ENCODE data around the gene NECAB2. TPM values are rescaled to one million over a fixed set of nuclear protein-coding genes. Genes with fewer than 3 reads are reported as not detected.

The NECAB2 gene
- total RNA-seq, 2 experiments from 2014 or later: not detected

DNA sequence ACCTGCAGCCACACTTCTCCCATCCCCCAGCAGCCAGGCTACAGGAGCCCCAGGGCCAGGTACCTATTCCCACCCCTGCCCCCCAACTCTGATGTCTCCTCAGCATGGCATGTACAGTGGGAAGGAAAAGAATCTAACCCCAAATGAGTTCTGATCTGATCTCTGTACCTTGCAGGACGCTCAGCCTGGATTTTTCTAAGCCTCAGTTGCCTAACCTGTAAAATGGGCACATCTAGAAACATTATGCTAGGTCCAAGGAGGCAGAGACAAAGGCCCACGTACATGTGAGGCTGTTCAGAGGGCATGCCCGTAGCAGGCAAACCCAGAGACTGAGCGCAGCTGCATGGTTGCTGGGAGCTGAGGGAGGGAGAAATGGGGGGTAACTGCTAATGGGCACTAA, 39.5 kb downstream of the NECAB2 start:
- CTCF ChIA-PET: no interaction called here
- H3K4me1 Mint-ChIP-seq: no peaks in the 10 kb centered on the region
- no peaks in the 10 kb centered on the region for H3K36me3 Mint-ChIP-seq
- H3K27ac Mint-ChIP-seq: no peak overlapping the region
- H3K4me3 Mint-ChIP-seq: no peak overlapping the region
- H3K9me3 Mint-ChIP-seq (ENCODE audit: low read depth): no peaks in the 10 kb centered on the region
- H3K27me3 Mint-ChIP-seq: no peaks in the 10 kb centered on the region
- ATAC-seq (no peak), DNase-seq (no peak)

- H3K9me3 Mint-ChIP-seq (ENCODE audit: low read depth): no peaks in the 10 kb centered on the region
- CTCF ChIA-PET: no interaction called here
- no peaks in the 10 kb centered on the region for H3K4me1 Mint-ChIP-seq
- no peaks in the 10 kb centered on the region for H3K27me3 Mint-ChIP-seq
- no peaks in the 10 kb centered on the region for H3K36me3 Mint-ChIP-seq
- no peak overlapping the region for H3K4me3 Mint-ChIP-seq
- no peak overlapping the region for H3K27ac Mint-ChIP-seq
- DNase-seq: no peak
- ATAC-seq: no peak
Measured at GRCh38 chr16:84007965-84008364, 39.9 kb downstream of the NECAB2 start.

- H3K4me1 Mint-ChIP-seq: peaks cover 3% of the 10 kb centered on the region
- ATAC-seq: no peak
- CTCF ChIA-PET: no interaction called here
- no peak overlapping the region for H3K27ac Mint-ChIP-seq
- no peaks in the 10 kb centered on the region for H3K36me3 Mint-ChIP-seq
- H3K4me3 Mint-ChIP-seq: no peak overlapping the region
- H3K9me3 Mint-ChIP-seq (ENCODE audit: low read depth): no peaks in the 10 kb centered on the region
- DNase-seq: no peak
- no peaks in the 10 kb centered on the region for H3K27me3 Mint-ChIP-seq
Measured at GRCh38 chr16:84009282-84009681, 41.2 kb downstream of the NECAB2 start.

GRCh38 chr16:84013787-84014569, 45.9 kb downstream of the NECAB2 start:
- CTCF ChIA-PET: interaction anchor here (0.6 to 2.0 kb wide), 4 partner anchors 52 to 102 kb away, joined by 3 to 7 read pairs (median 4); no protein-coding TSS in a partner anchor
- Mint-ChIP-seq H3K9me3 (ENCODE audit: low read depth) (no peaks in the 10 kb centered on the region), H3K27ac (no peak overlapping the region), H3K4me1 (peaks cover 8% of the 10 kb centered on the region), H3K4me3 (no peak overlapping the region), H3K36me3 (no peaks in the 10 kb centered on the region), H3K27me3 (no peaks in the 10 kb centered on the region)
- ATAC-seq (peak; percentile 85), DNase-seq (peak; percentile 77)

GRCh38 chr16:84014570-84015327, 46.7 kb downstream of the NECAB2 start:
- no peak overlapping the region for H3K27ac Mint-ChIP-seq
- no peaks in the 10 kb centered on the region for H3K9me3 Mint-ChIP-seq (ENCODE audit: low read depth)
- ATAC-seq: no peak
- no peak overlapping the region for H3K4me3 Mint-ChIP-seq
- no peaks in the 10 kb centered on the region for H3K27me3 Mint-ChIP-seq
- CTCF ChIA-PET: interaction anchor here (0.9 to 2.0 kb wide), 4 partner anchors 51 to 88 kb away, joined by 3 to 7 read pairs (median 4); no protein-coding TSS in a partner anchor
- H3K36me3 Mint-ChIP-seq: no peaks in the 10 kb centered on the region
- no peak for DNase-seq
- peaks cover 8% of the 10 kb centered on the region for H3K4me1 Mint-ChIP-seq

DNA sequence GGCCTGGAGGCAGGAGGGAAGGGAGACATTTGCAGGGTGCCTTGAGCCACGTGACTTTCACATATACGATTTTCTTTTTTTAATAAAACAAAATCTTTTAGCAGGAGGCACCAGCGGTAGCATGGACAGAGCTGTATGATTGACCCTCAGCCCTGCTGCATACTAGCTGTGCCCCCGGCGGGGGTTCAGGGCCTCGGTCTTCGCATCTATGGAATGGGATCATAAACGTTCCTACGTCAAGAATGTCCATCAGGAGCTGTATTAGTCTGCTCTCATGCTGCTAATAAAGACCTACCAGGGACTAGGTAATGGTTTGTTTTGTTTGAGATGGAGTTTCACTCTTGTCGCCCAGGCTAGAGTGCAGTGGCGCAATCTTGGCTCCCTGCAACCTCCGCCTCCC, 47.4 kb downstream of the NECAB2 start:
- DNase-seq: no peak
- Mint-ChIP-seq H3K4me3 (no peak overlapping the region), H3K9me3 (ENCODE audit: low read depth) (no peaks in the 10 kb centered on the region), H3K27ac (no peak overlapping the region), H3K27me3 (no peaks in the 10 kb centered on the region), H3K4me1 (peaks cover 8% of the 10 kb centered on the region), H3K36me3 (no peaks in the 10 kb centered on the region)
- CTCF ChIA-PET: interaction anchor here (1.4 to 2.0 kb wide), 2 partner anchors 50 to 61 kb away, joined by 3 to 7 read pairs; no protein-coding TSS in a partner anchor
- ATAC-seq: no peak

GRCh38 chr16:84016477-84016876, 48.4 kb downstream of the NECAB2 start:
- no peak for DNase-seq
- H3K36me3 Mint-ChIP-seq: peaks cover 1% of the 10 kb centered on the region
- H3K27ac Mint-ChIP-seq: no peak overlapping the region
- no peaks in the 10 kb centered on the region for H3K27me3 Mint-ChIP-seq
- no peak overlapping the region for H3K4me3 Mint-ChIP-seq
- CTCF ChIA-PET: no interaction called here
- H3K9me3 Mint-ChIP-seq (ENCODE audit: low read depth): peaks cover 5% of the 10 kb centered on the region
- no peak for ATAC-seq
- peaks cover 8% of the 10 kb centered on the region for H3K4me1 Mint-ChIP-seq

GRCh38 chr16:84018710-84019109, 50.7 kb downstream of the NECAB2 start:
- Mint-ChIP-seq H3K27ac (no peak overlapping the region), H3K4me1 (peaks cover 8% of the 10 kb centered on the region), H3K4me3 (no peak overlapping the region), H3K27me3 (peaks cover 2% of the 10 kb centered on the region), H3K9me3 (ENCODE audit: low read depth) (peaks cover 7% of the 10 kb centered on the region), H3K36me3 (peaks cover 2% of the 10 kb centered on the region)
- DNase-seq (no peak), ATAC-seq (no peak)
- CTCF ChIA-PET: no interaction called here

- Mint-ChIP-seq H3K36me3 (peaks cover 2% of the 10 kb centered on the region), H3K27ac (no peak overlapping the region), H3K27me3 (peaks cover 2% of the 10 kb centered on the region), H3K9me3 (ENCODE audit: low read depth) (peaks cover 7% of the 10 kb centered on the region), H3K4me1 (no peaks in the 10 kb centered on the region), H3K4me3 (no peak overlapping the region)
- DNase-seq (no peak), ATAC-seq (no peak)
- CTCF ChIA-PET: no interaction called here
Measured at GRCh38 chr16:84020353-84020752, 52.3 kb downstream of the NECAB2 start.

- ATAC-seq: no peak
- H3K9me3 Mint-ChIP-seq (ENCODE audit: low read depth): peaks cover 7% of the 10 kb centered on the region
- CTCF ChIA-PET: interaction anchor here (1.5 kb wide), 1 partner anchor 65 kb away, joined by 3 read pairs; no protein-coding TSS in a partner anchor
- H3K4me3 Mint-ChIP-seq: no peak overlapping the region
- no peak overlapping the region for H3K27ac Mint-ChIP-seq
- peaks cover 2% of the 10 kb centered on the region for H3K27me3 Mint-ChIP-seq
- H3K36me3 Mint-ChIP-seq: peaks cover 2% of the 10 kb centered on the region
- DNase-seq: no peak
- H3K4me1 Mint-ChIP-seq: no peaks in the 10 kb centered on the region
Measured at GRCh38 chr16:84021488-84021887, 53.4 kb downstream of the NECAB2 start.

DNA sequence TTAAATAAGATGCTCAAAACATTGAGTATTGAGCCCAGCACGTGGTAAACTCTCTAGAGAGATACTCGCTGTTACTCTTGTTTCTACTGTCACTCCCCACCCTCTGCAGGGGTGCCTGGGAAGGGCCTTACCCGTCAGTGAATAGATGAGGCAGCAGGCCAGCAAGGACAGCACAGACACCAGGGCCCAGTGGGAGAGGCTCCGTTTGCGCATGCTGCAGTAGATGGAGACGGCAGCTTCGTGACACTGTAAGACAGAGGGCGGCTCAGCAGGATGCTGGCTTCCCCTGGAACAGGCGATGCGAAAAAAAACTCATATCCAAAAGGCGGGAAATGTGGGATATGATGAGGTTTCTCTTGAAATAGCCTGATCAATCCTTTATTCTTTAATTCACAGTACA, 54.6 kb downstream of the NECAB2 start:
- Mint-ChIP-seq H3K27me3 (peaks cover 3% of the 10 kb centered on the region), H3K4me3 (no peak overlapping the region), H3K36me3 (peaks cover 2% of the 10 kb centered on the region), H3K27ac (no peak overlapping the region), H3K4me1 (no peaks in the 10 kb centered on the region), H3K9me3 (ENCODE audit: low read depth) (peaks cover 7% of the 10 kb centered on the region)
- DNase-seq: no peak
- ATAC-seq: no peak
- CTCF ChIA-PET: no interaction called here

DNA sequence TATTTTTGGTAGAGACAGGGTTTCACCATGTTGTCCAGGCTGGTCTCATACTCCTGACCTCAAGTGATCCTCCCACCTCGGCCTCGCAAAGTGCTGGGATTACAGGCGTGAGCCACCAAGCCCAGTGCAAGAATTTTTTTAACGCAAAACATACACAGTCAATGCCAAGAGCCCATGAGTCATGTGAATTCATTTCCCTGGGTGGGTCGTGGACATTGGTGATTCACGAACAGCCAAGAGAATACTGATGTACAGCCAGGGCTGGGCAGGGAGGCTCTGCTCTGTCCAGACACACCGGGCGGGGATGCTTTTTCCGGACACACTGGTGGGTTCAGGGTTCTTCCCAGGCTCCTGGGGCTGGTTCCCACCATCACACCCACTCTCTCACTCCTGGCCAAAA, 56.8 kb downstream of the NECAB2 start:
- CTCF ChIA-PET: no interaction called here

GRCh38 chr16:84026606-84027005, 58.6 kb downstream of the NECAB2 start:
- peaks cover under 1% of the 10 kb centered on the region for H3K9me3 Mint-ChIP-seq (ENCODE audit: low read depth)
- no peak for DNase-seq
- H3K27me3 Mint-ChIP-seq: peaks cover 20% of the 10 kb centered on the region
- H3K27ac Mint-ChIP-seq: no peak overlapping the region
- H3K4me3 Mint-ChIP-seq: no peak overlapping the region
- peaks cover 15% of the 10 kb centered on the region for H3K4me1 Mint-ChIP-seq
- CTCF ChIA-PET: no interaction called here
- peaks cover under 1% of the 10 kb centered on the region for H3K36me3 Mint-ChIP-seq
- ATAC-seq: no peak

More for the DNA sequence above, 56.8 kb downstream of the NECAB2 start:
- Mint-ChIP-seq H3K27ac (no peak overlapping the region), H3K27me3 (peaks cover 13% of the 10 kb centered on the region), H3K4me3 (no peak overlapping the region), H3K9me3 (ENCODE audit: low read depth) (peaks cover 7% of the 10 kb centered on the region), H3K36me3 (peaks cover 2% of the 10 kb centered on the region), H3K4me1 (peaks cover 11% of the 10 kb centered on the region)
- ATAC-seq (no peak), DNase-seq (no peak)

DNA sequence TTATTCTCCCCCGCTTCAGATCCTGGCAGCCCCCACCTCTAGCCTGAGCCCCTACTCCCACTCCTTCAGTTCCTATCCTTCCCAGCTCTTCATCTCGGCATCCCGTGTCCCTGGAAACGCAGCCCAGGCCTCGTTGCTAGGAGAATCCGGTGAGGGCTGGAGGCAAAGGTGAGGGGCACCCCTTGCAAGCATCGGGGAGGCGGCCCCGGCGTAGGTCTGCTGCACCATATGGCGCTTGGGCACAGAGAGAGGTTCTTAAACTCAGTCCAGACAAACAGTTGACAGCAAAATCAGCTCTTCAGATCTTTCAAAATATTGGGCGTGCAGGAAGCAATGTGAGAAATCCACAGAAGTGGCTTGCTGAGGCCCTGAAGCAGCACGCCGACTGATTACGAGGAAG, 59.6 kb downstream of the NECAB2 start:
- CTCF ChIA-PET: interaction anchor here (2.4 kb wide), 1 partner anchor 36 kb away, joined by 7 read pairs; no protein-coding TSS in a partner anchor
- Mint-ChIP-seq H3K9me3 (ENCODE audit: low read depth) (no peaks in the 10 kb centered on the region), H3K27ac (no peak overlapping the region), H3K27me3 (peaks cover 18% of the 10 kb centered on the region), H3K36me3 (no peaks in the 10 kb centered on the region), H3K4me1 (peaks cover 15% of the 10 kb centered on the region), H3K4me3 (no peak overlapping the region)
- DNase-seq (no peak), ATAC-seq (no peak)
